Endothelial cell of umbilical vein (primary cell): ENCODE data around the gene GSTK1. TPM values are rescaled to one million over a fixed set of nuclear protein-coding genes. Genes with fewer than 3 reads are reported as not detected.

Experiments used
- BruUV-seq: library from RNA; stranded (reverse); fragments of 400-500 nt; replicated peaks from 2 replicates; lab custom pipeline; 2021; lab: Mats Ljungman, UMichigan
- CTCF ChIA-PET: fragments of 300-600, 350-600 bp; sonication (Branson Sonifier 250); formaldehyde crosslinking; loops from one replicate; lab custom pipeline; 2021; ENCODE audit warnings: antibody characterized with exemption, inconsistent platforms; lab: Charles Lee
- POLR2A ChIA-PET: fragments of 300-600, 350-600 bp; sonication (Branson Sonifier 250); formaldehyde crosslinking; loops from one replicate; lab custom pipeline; 2021; ENCODE audit warnings: antibody characterized with exemption, inconsistent platforms; lab: Charles Lee
- DNase-seq: peaks from one replicate; pipeline ENCODE4 v3.0.0-alpha.2; 2011; ENCODE audit warnings: low read depth, low spot score
- FAIRE-seq: peaks from 2 replicates; lab custom pipeline; 2011; peaks lifted over from hg19 to GRCh38; lab: Jason Lieb, UNC
- H2AFZ ChIP-seq: 2 replicates; pipeline ENCODE4 v1.6.0; 2012; ENCODE audit warnings: low read depth, low read length, control low read depth, inconsistent platforms
- H3K27ac ChIP-seq: 2 replicates; pipeline ENCODE4 v1.5.1; 2011; ENCODE audit warnings: low read depth, mild to moderate bottlenecking, control low read depth, low read length, moderate library complexity; ENCODE audit not compliant: insufficient read depth
- H3K27me3 ChIP-seq, 2 experiments: 2 replicates each; pipeline versions ENCODE4 v1.6.0 to v1.6.1; 2011; ENCODE audit warnings: low read length in 2 of 2, mixed read lengths in 1 of 2; ENCODE audit not compliant: control insufficient read depth in 2 of 2, insufficient read depth in 2 of 2
- H3K36me3 ChIP-seq, 2 experiments: 2 replicates in 1 of 2; 3 replicates in 1 of 2; pipeline ENCODE4 v1.5.1; 2011; ENCODE audit warnings: low read length in 2 of 2, mild to moderate bottlenecking in 1 of 2, moderate library complexity in 1 of 2; ENCODE audit not compliant: control insufficient read depth in 2 of 2, insufficient read depth in 2 of 2; ENCODE audit errors: extremely low read depth in 1 of 2
- H3K4me1 ChIP-seq: 3 replicates; pipeline ENCODE4 v1.5.1; 2011; ENCODE audit warnings: mild to moderate bottlenecking, low read length; ENCODE audit not compliant: control insufficient read depth, insufficient read depth; ENCODE audit errors: extremely low read depth
- H3K4me2 ChIP-seq: 2 replicates; pipeline ENCODE4 v1.6.1; 2011; ENCODE audit warnings: low read length, control low read depth, mixed read lengths; ENCODE audit not compliant: insufficient read depth
- H3K4me3 ChIP-seq, 3 experiments: fragments of 200-600 bp in 1 of 3; sonication (generic), shearing (Covaris generic) in 1 of 3; replicated peaks in 1 of 3; 2 replicates each; pipeline ENCODE4 v1.5.1; 2011 to 2016; ENCODE audit warnings: control low read depth in 3 of 3, low read length in 3 of 3, mild to moderate bottlenecking in 2 of 3, inconsistent platforms in 1 of 3, low read depth in 1 of 3, moderate library complexity in 1 of 3; ENCODE audit not compliant: insufficient read depth in 1 of 3
- H3K79me2 ChIP-seq: 2 replicates; pipeline ENCODE4 v1.6.0; 2012; ENCODE audit warnings: low read length, inconsistent platforms; ENCODE audit not compliant: control insufficient read depth, insufficient read depth
- H3K9ac ChIP-seq: replicated peaks from 2 replicates; pipeline ENCODE3; 2011; ENCODE audit warnings: low read length, control low read depth; ENCODE audit not compliant: insufficient read depth; ENCODE audit errors: extremely low read depth
- H3K9me1 ChIP-seq: replicated peaks from 3 replicates; pipeline ENCODE4 v1.6.0; 2011; ENCODE audit warnings: mild to moderate bottlenecking, low read length; ENCODE audit not compliant: control insufficient read depth, insufficient read depth; ENCODE audit errors: extremely low read depth
- H3K9me3 ChIP-seq: replicated peaks from 2 replicates; pipeline ENCODE4 v1.5.1; 2012; ENCODE audit warnings: low read length, inconsistent platforms; ENCODE audit not compliant: control insufficient read depth, insufficient read depth
- H4K20me1 ChIP-seq: replicated peaks from 2 replicates; pipeline ENCODE3; 2011; ENCODE audit warnings: mild to moderate bottlenecking, low read length; ENCODE audit not compliant: control insufficient read depth, insufficient read depth; ENCODE audit errors: extremely low read depth
- FOS ChIP-seq: IDR thresholded peaks from 2 replicates; pipeline ENCODE4 v1.6.1; 2011; ENCODE audit warnings: mild to moderate bottlenecking, low read length, moderate library complexity, borderline replicate concordance; ENCODE audit not compliant: insufficient read depth
- dilution Hi-C: fragments of 300-500 bp; cut with MboI; formaldehyde crosslinking; loops from one replicate; pipeline ENCODE4 v1.15.0; 2019; ENCODE audit warnings: low sequenced_read_pairs; ENCODE audit not compliant: extremely low pct_ligation_motif_present
- intact Hi-C: fragments of 100-400 bp; cut with micrococcal nuclease; formaldehyde crosslinking; loops from one replicate; pipeline ENCODE4 v1.10.0; 2022
- polyA plus RNA-seq, 4 experiments: library from polyadenylated mRNA; depleted of rRNA in 3 of 4; stranded (reverse) in 3 of 4; unstranded in 1 of 4; fragments of >200 nt; gene quantifications; 2 replicates each; pipeline versions ENCODE4 v1.2.1 to v1.2.3, GENCODE V29; 2011 to 2012; ENCODE audit warnings: missing spikeins in 1 of 4
- total RNA-seq: library from RNA; stranded (reverse); gene quantifications from 2 replicates; pipeline ENCODE4 v1.2.3, GENCODE V29; 2021
- TF ChIP-seq, protein P1 (sequence below), 2 donors: IDR thresholded peaks; 1 replicate in 1 of 2; 2 replicates in 1 of 2; pipeline ENCODE4 v1.5.1; 2011; ENCODE audit warnings: low read length in 2 of 2, mild to moderate bottlenecking in 2 of 2, moderate library complexity in 2 of 2, control low read depth in 1 of 2, inconsistent platforms in 1 of 2, low read depth in 1 of 2; ENCODE audit not compliant: insufficient read depth in 1 of 2; ENCODE audit errors: extremely low read depth in 1 of 2

Gene GSTK1
- total and polyA plus RNA-seq, 2 donors (not counting 3 experiments of a cell fraction or from before 2014, with no cell fraction given) = 119 to 132 TPM

DNA sequence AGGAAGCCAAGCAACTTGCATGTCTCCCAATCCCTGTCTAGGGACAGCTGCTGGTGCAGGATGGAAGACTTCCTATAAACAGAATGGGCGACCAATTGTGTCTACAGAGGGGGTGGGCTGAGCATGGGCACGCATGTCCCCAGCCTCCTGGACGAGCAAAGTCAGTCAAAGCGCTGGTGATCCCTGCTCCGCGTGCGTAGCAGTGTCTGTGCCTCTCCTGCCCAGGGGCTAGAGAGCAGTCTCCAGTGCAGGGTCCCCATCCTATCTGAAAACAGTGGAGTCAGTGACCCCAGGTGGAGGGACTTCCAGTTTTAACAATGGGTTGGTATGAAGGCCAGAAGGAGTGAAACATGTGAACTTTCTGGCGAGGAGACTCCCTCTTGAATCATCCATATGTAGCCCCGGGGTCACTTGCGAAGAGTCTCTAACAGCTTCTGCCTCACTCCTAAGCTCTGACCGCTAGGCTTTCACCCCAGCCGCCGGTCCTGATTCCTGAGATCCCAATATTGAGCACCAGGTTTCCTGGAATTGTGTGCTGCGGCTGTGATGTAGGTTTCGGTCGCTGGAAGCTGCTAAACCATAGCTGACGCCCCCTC, 24.2 kb downstream of the GSTK1 start:
- peaks cover 23% of the 10 kb centered on the region for H3K4me1 ChIP-seq
- DNase-seq = no peak

More for the DNA sequence above, 24.2 kb downstream of the GSTK1 start:
- TF ChIP-seq FOS = no peak
- TF ChIP-seq, protein P1, sequence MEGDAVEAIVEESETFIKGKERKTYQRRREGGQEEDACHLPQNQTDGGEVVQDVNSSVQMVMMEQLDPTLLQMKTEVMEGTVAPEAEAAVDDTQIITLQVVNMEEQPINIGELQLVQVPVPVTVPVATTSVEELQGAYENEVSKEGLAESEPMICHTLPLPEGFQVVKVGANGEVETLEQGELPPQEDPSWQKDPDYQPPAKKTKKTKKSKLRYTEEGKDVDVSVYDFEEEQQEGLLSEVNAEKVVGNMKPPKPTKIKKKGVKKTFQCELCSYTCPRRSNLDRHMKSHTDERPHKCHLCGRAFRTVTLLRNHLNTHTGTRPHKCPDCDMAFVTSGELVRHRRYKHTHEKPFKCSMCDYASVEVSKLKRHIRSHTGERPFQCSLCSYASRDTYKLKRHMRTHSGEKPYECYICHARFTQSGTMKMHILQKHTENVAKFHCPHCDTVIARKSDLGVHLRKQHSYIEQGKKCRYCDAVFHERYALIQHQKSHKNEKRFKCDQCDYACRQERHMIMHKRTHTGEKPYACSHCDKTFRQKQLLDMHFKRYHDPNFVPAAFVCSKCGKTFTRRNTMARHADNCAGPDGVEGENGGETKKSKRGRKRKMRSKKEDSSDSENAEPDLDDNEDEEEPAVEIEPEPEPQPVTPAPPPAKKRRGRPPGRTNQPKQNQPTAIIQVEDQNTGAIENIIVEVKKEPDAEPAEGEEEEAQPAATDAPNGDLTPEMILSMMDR (IDR thresholded peaks at IDR 0.05; ENCODE audit: extremely low read depth in 1 of 2, insufficient read depth in 1 of 2, low read depth in 1 of 2, low read length in 2 of 2) = no peak
- H3K4me3 ChIP-seq = peak overlapping the region in 2 of 3 experiments; percentile 23 to 32
- peak overlapping the region; percentile 35 for H3K27ac ChIP-seq
- CTCF ChIA-PET = interaction anchor here (0.6 to 1.5 kb wide), 13 partner anchors 8 to 700 kb away, joined by 3 to 11 read pairs (median 4); partner anchors contain the start of gene GSTK1
- TSS peak; percentile 48 for BruUV-seq
- no peaks in the 10 kb centered on the region for H3K9me1 ChIP-seq
- peak overlapping the region; percentile 28 for H3K9ac ChIP-seq
- POLR2A ChIA-PET = interaction anchor here (0.8 to 1.4 kb wide), 8 partner anchors 8 to 99 kb away, joined by 3 to 7 read pairs (median 3); partner anchors contain the start of gene GSTK1
- H4K20me1 ChIP-seq = no peaks in the 10 kb centered on the region
- dilution Hi-C loops (no loop called here), intact Hi-C loops (loop anchor here (5.0 kb wide), 1 partner anchor 45 kb away; no protein-coding TSS in a partner anchor)
- FAIRE-seq = no peak
- peaks cover 2 to 4% of the 10 kb centered on the region in 2 experiments for H3K36me3 ChIP-seq
- H3K27me3 ChIP-seq = no peaks in the 10 kb centered on the region
- H2AFZ ChIP-seq = peak overlapping the region; percentile 86
- peaks cover 36% of the 10 kb centered on the region for H3K79me2 ChIP-seq
- no peaks in the 10 kb centered on the region for H3K9me3 ChIP-seq
- H3K4me2 ChIP-seq = peak overlapping the region; percentile 34
